Epithelial cell of esophagus (primary cell): ENCODE measurements around the gene GLCCI1.

Experiments
- DNase-seq: peaks from one replicate; pipeline ENCODE4 v3.0.0; 2010; ENCODE audit warnings: low read depth
- H3K4me3 ChIP-seq: 2 replicates; pipeline ENCODE4 v1.5.1; 2011; ENCODE audit warnings: mild to moderate bottlenecking, low read length, control low read depth
- CTCF ChIP-seq: IDR thresholded peaks from 2 replicates; pipeline ENCODE4 v1.5.1; 2011; ENCODE audit warnings: low read depth, mild to moderate bottlenecking, low read length, control low read depth, inconsistent platforms; ENCODE audit not compliant: insufficient read depth; ENCODE audit errors: missing control alignments

GLCCI1 gene

GRCh38 chr7:8126601-8127167 lies 158.1 kb downstream of the GLCCI1 start:
- DNase-seq: no peak
- no peak overlapping the region for H3K4me3 ChIP-seq
- no peak for TF ChIP-seq CTCF

GRCh38 chr7:8128449-8129317 lies 160.1 kb downstream of the GLCCI1 start:
- TF ChIP-seq CTCF: no peak
- no peak for DNase-seq
- H3K4me3 ChIP-seq: no peak overlapping the region

GRCh38 chr7:8129318-8129659 lies 160.7 kb downstream of the GLCCI1 start:
- no peak for TF ChIP-seq CTCF
- no peak for DNase-seq

DNA sequence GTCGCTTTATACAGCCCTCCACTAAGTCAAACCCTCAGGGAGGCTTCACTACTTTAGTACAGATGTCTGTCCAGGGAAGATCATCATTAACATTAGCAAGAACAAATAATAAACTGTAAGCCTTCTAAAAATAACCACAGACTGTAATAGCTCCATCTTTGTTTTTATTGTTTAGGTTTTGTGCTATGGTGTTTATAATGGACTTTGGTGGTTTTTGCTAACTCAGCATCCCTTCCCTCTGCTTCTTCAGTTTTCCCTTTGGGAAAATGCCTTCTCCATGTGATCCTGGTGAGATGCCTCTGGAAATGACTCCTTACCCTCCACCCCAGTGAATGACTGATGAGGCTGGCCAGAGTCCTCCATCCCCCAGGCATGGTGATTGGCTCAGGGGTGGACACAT lies 162.1 kb downstream of the GLCCI1 start:
- no peak for DNase-seq
- no peak overlapping the region for H3K4me3 ChIP-seq
- TF ChIP-seq CTCF: no peak

More at GRCh38 chr7:8129318-8129659, 160.7 kb downstream of the GLCCI1 start:
- H3K4me3 ChIP-seq: no peak overlapping the region

- no peak for TF ChIP-seq CTCF
- DNase-seq: peak; percentile 17
- no peak overlapping the region for H3K4me3 ChIP-seq
Observed at GRCh38 chr7:8131694-8132605, 163.4 kb downstream of the GLCCI1 start.

GRCh38 chr7:8133188-8133848 lies 164.7 kb downstream of the GLCCI1 start:
- no peak for DNase-seq
- H3K4me3 ChIP-seq: no peak overlapping the region
- TF ChIP-seq CTCF: no peak
